IMR-90 (cell line): ENCODE data around the gene FCN1. TPM values are rescaled to one million over a fixed set of nuclear protein-coding genes. Genes with fewer than 3 reads are reported as not detected.
A peak's percentile ranks its signal among the peaks of the same experiment; 100 is the strongest.

Source experiments
- ATAC-seq: fragments of 200-7000 bp; cut with Tn5 transposase; 2 replicates; pipeline ENCODE4 v1.9.1; 2020; ENCODE audit warnings: low read depth, mild to moderate bottlenecking, moderate library complexity
- BruUV-seq: library from RNA; stranded (reverse); fragments of 400-500 nt; replicated peaks from 2 replicates; lab custom pipeline; 2021; lab: Mats Ljungman, UMichigan
- CTCF ChIA-PET: fragments of 300-600 bp; formaldehyde crosslinking; extraction: SDS; loops from one replicate; lab custom pipeline; 2021; ENCODE audit warnings: antibody characterized with exemption; lab: Yijun Ruan, JAX
- POLR2A ChIA-PET: fragments of 300-600 bp; sonication (Branson Sonifier 250); formaldehyde crosslinking; loops from one replicate; lab custom pipeline; 2022; ENCODE audit warnings: antibody characterized with exemption; ENCODE audit not compliant: unreplicated experiment; lab: Charles Lee
- DNase-seq: peaks from one replicate; pipeline ENCODE4 v3.0.0; 2013
- H2AFZ ChIP-seq: replicated peaks from 2 replicates; pipeline ENCODE3; 2013; ENCODE audit warnings: low read length, mild to moderate bottlenecking; ENCODE audit not compliant: poor library complexity
- H2AK5ac ChIP-seq: 2 replicates; pipeline ENCODE4 v1.6.1; 2013; ENCODE audit warnings: low read depth, low read length, inconsistent platforms
- H2AK9ac ChIP-seq: replicated peaks from 2 replicates; pipeline ENCODE3; 2013; ENCODE audit warnings: mild to moderate bottlenecking, low read depth, low read length, moderate library complexity; ENCODE audit not compliant: poor library complexity
- H2BK120ac ChIP-seq: 2 replicates; pipeline ENCODE4 v1.6.1; 2013; ENCODE audit warnings: low read depth, low read length, inconsistent platforms
- H2BK15ac ChIP-seq: 3 replicates; pipeline ENCODE4 v1.6.1; 2013; ENCODE audit warnings: low read depth, low read length, inconsistent platforms
- H2BK20ac ChIP-seq: 2 replicates; pipeline ENCODE4 v1.6.1; 2013; ENCODE audit warnings: low read depth, mild to moderate bottlenecking, inconsistent platforms, low read length, moderate library complexity
- H2BK5ac ChIP-seq: 2 replicates; pipeline ENCODE4 v1.6.1; 2013; ENCODE audit warnings: mild to moderate bottlenecking, low read depth, low read length, inconsistent platforms; ENCODE audit not compliant: poor library complexity, severe bottlenecking
- H3K14ac ChIP-seq: replicated peaks from 2 replicates; pipeline ENCODE4 v1.6.1; 2013; ENCODE audit warnings: low read depth, low read length, inconsistent platforms
- H3K18ac ChIP-seq: 2 replicates; pipeline ENCODE4 v1.6.1; 2013; ENCODE audit warnings: low read depth, low read length, control low read depth
- H3K23ac ChIP-seq: 2 replicates; pipeline ENCODE4 v1.6.1; 2013; ENCODE audit warnings: low read depth, low read length, inconsistent platforms
- H3K27ac ChIP-seq: 2 replicates; pipeline ENCODE4 v1.5.1; 2013; ENCODE audit warnings: mild to moderate bottlenecking, control low read depth, low read length; ENCODE audit not compliant: insufficient read depth
- H3K27me3 ChIP-seq: 2 replicates; pipeline ENCODE4 v1.6.1; 2013; ENCODE audit warnings: low read length; ENCODE audit not compliant: control insufficient read depth, insufficient read depth
- H3K36me3 ChIP-seq: 2 replicates; pipeline ENCODE4 v1.6.1; 2013; ENCODE audit warnings: low read length, mixed read lengths; ENCODE audit not compliant: control insufficient read depth, insufficient read depth
- H3K4ac ChIP-seq: 2 replicates; pipeline ENCODE4 v1.6.1; 2013; ENCODE audit warnings: low read depth, low read length, inconsistent platforms
- H3K4me1 ChIP-seq: 2 replicates; pipeline ENCODE4 v1.6.1; 2013; ENCODE audit warnings: low read length, mixed read lengths; ENCODE audit not compliant: control insufficient read depth, insufficient read depth
- H3K4me2 ChIP-seq: 2 replicates; pipeline ENCODE4 v1.6.1; 2013; ENCODE audit warnings: low read depth, mild to moderate bottlenecking, control low read depth, low read length, moderate library complexity
- H3K4me3 ChIP-seq: 2 replicates; pipeline ENCODE4 v1.5.1; 2013; ENCODE audit warnings: low read depth, mild to moderate bottlenecking, control low read depth, low read length, moderate library complexity; ENCODE audit not compliant: insufficient read depth
- H3K56ac ChIP-seq: 2 replicates; pipeline ENCODE4 v1.6.1; 2013; ENCODE audit warnings: low read length, inconsistent platforms; ENCODE audit not compliant: insufficient read depth; ENCODE audit errors: extremely low read depth
- H3K79me1 ChIP-seq, 2 experiments: 2 replicates each; pipeline ENCODE4 v1.6.1; 2013; ENCODE audit warnings: low read length in 2 of 2, inconsistent platforms in 1 of 2, low read depth in 1 of 2
- H3K9ac ChIP-seq: 2 replicates; pipeline ENCODE4 v1.6.1; 2013; ENCODE audit warnings: low read depth, low read length, control low read depth
- H3K9me1 ChIP-seq: 2 replicates; pipeline ENCODE4 v1.6.1; 2013; ENCODE audit warnings: low read length, inconsistent platforms; ENCODE audit not compliant: insufficient read depth
- H3K9me3 ChIP-seq: 2 replicates; pipeline ENCODE4 v1.6.1; 2013; ENCODE audit warnings: low read length; ENCODE audit not compliant: control insufficient read depth, insufficient read depth
- H4K20me1 ChIP-seq: 2 replicates; pipeline ENCODE4 v1.6.1; 2013; ENCODE audit warnings: low read length, inconsistent platforms; ENCODE audit not compliant: insufficient read depth
- H4K5ac ChIP-seq: 2 replicates; pipeline ENCODE4 v1.6.1; 2013; ENCODE audit warnings: mild to moderate bottlenecking, low read depth, low read length, control low read depth
- H4K8ac ChIP-seq, 2 experiments: 2 replicates each; pipeline ENCODE4 v1.6.1; 2013; ENCODE audit warnings: low read depth in 2 of 2, low read length in 2 of 2, control low read depth in 1 of 2, inconsistent platforms in 1 of 2
- H4K91ac ChIP-seq: 2 replicates; pipeline ENCODE4 v1.6.1; 2013; ENCODE audit warnings: low read depth, low read length, inconsistent platforms; ENCODE audit not compliant: insufficient read depth
- BHLHE40 ChIP-seq: fragments of 150-350 bp; IDR thresholded peaks from 2 replicates; pipeline ENCODE4 v1.6.1; 2016; ENCODE audit warnings: mild to moderate bottlenecking, low read depth, low read length
- CEBPB ChIP-seq: IDR thresholded peaks from 2 replicates; pipeline ENCODE4 v1.6.1; 2012; ENCODE audit warnings: low read depth, low read length, improper control_type of control experiment
- CHD1 ChIP-seq: IDR thresholded peaks from 2 replicates; pipeline ENCODE4 v1.6.1; 2012; ENCODE audit warnings: low read depth, low read length, improper control_type of control experiment
- FOS ChIP-seq: fragments of 150-350 bp; IDR thresholded peaks from 2 replicates; pipeline ENCODE4 v1.6.1; 2016; ENCODE audit warnings: low read depth, low read length
- MAFK ChIP-seq: IDR thresholded peaks from 2 replicates; pipeline ENCODE4 v1.6.1; 2012; ENCODE audit warnings: low read depth, low read length, improper control_type of control experiment
- MAZ ChIP-seq: IDR thresholded peaks from 2 replicates; pipeline ENCODE4 v1.6.1; 2012; ENCODE audit warnings: low read depth, mild to moderate bottlenecking, low read length, improper control_type of control experiment, moderate library complexity, borderline replicate concordance
- MXI1 ChIP-seq: IDR thresholded peaks from 2 replicates; pipeline ENCODE4 v1.6.1; 2012; ENCODE audit warnings: low read depth, mild to moderate bottlenecking, low read length, moderate library complexity, borderline replicate concordance
- POLR2A ChIP-seq: IDR thresholded peaks from 2 replicates; pipeline ENCODE4 v1.6.1; 2012; ENCODE audit warnings: mild to moderate bottlenecking, low read depth, low read length
- RAD21 ChIP-seq: IDR thresholded peaks from 2 replicates; pipeline ENCODE4 v1.6.1; 2012; ENCODE audit warnings: low read length, improper control_type of control experiment
- RCOR1 ChIP-seq: IDR thresholded peaks from 2 replicates; pipeline ENCODE4 v1.6.1; 2012; ENCODE audit warnings: mild to moderate bottlenecking, low read length, improper control_type of control experiment; ENCODE audit not compliant: insufficient replicate concordance
- RFX5 ChIP-seq: IDR thresholded peaks from 2 replicates; pipeline ENCODE4 v1.8.0; 2012; ENCODE audit warnings: low read depth, mild to moderate bottlenecking, low read length, moderate library complexity
- SMC3 ChIP-seq: fragments of 150-350 bp; IDR thresholded peaks from 2 replicates; pipeline ENCODE4 v1.6.1; 2016; ENCODE audit warnings: low read depth, mild to moderate bottlenecking, antibody characterized with exemption, low read length, moderate library complexity
- WGBS, 2 experiments: methylation state at CpG; one replicate each; pipeline versions ENCODE4 v1.1.5 to v1.1.7; 2013; ENCODE audit warnings: missing lambda C conversion rate in 2 of 2; ENCODE audit not compliant: insufficient read length in 1 of 2; ENCODE audit errors: extremely low coverage in 2 of 2; 5-methylcytosine and 5-hydroxymethylcytosine counted together
- dilution Hi-C: fragments of 300-500 bp; cut with HindIII; formaldehyde crosslinking; loops from one replicate; pipeline ENCODE4 v1.14.3; 2018; ENCODE audit warnings: low sequenced_read_pairs; ENCODE audit not compliant: unreplicated experiment
- in situ Hi-C: fragments of 300-500 bp; cut with MboI; formaldehyde crosslinking; loops from 3 replicates; pipeline ENCODE4 v1.14.3; 2019; ENCODE audit warnings: low sequenced_read_pairs, inconsistent platforms, mixed read lengths
- intact Hi-C: fragments of 100-400 bp; cut with micrococcal nuclease; formaldehyde crosslinking; loops from 2 replicates; pipeline ENCODE4 v1.10.0; 2022
- polyA plus RNA-seq, 3 experiments: library from polyadenylated mRNA; depleted of rRNA; stranded (reverse); fragments of >200 nt; gene quantifications; 2 replicates each; pipeline ENCODE4 v1.2.3, GENCODE V29; 2012; ENCODE audit warnings: low replicate concordance in 1 of 3
- total RNA-seq: library from RNA; depleted of rRNA; stranded (reverse); fragments of >200 nt; gene quantifications from 2 replicates; pipeline ENCODE4 v1.2.3, GENCODE V29; 2012
- TF ChIP-seq, protein P1 (sequence below): fragments of 150-350 bp; IDR thresholded peaks from 2 replicates; pipeline ENCODE4 v1.6.1; 2016; ENCODE audit warnings: low read depth, mild to moderate bottlenecking, low read length, moderate library complexity, borderline replicate concordance
- TF ChIP-seq, protein P2 (sequence below): conservative IDR thresholded peaks from 2 replicates; pipeline ENCODE4 v1.5.1; 2012; ENCODE audit warnings: mild to moderate bottlenecking, low read depth, low read length, improper control_type of control experiment
- TF ChIP-seq, protein P3 (sequence below): fragments of 150-350 bp; IDR thresholded peaks from 2 replicates; pipeline ENCODE4 v1.6.1; 2017; ENCODE audit warnings: mild to moderate bottlenecking, antibody characterized with exemption, low read length, low read depth

Gene FCN1
- total and polyA plus RNA-seq, 2 of the 4 experiments (the other 2 are of a cell fraction), result not detected

DNA sequence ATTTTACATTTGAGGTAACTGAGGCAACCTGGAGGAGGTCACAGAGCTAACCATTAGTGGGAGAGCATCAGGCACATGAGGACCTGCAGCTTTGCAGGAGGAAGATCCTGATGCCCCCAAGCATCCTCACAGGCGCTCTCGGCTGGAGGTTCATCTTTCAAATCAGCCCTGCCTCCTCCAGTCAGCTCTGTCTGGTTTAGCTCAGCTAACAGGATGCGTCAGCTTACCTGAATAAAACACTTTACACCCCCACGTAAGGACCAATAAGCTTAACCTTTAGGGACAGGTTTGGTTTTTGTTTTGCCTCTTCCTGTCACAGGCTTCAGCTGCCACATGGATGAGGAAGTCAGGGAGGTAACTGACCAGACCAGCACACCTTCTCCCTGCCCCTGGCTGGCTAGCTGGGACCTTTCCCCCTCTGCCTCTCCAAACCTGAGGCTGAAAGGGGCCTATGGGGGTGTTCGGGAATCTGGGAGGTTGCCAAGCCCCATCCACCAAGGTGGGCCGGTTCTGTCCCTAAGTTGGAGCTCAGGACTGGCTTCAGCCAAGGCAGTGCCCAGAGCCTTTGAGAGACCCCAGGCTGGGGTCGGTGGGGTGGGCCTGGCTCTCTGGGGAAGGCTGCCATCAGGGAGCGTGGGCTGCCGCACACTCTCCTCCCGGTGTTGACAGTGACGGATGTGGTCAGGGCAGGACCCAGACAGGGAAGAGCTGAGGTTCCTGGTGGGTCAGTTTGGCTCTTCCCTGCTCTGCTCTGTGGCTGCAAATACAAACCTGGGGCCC is 20.0 kb upstream of the FCN1 start:
- no peaks in the 10 kb centered on the region for H3K9me1 ChIP-seq
- TF ChIP-seq RCOR1, result no peak
- TF ChIP-seq POLR2A, result no peak
- TF ChIP-seq CHD1, result no peak
- TF ChIP-seq, protein P1, sequence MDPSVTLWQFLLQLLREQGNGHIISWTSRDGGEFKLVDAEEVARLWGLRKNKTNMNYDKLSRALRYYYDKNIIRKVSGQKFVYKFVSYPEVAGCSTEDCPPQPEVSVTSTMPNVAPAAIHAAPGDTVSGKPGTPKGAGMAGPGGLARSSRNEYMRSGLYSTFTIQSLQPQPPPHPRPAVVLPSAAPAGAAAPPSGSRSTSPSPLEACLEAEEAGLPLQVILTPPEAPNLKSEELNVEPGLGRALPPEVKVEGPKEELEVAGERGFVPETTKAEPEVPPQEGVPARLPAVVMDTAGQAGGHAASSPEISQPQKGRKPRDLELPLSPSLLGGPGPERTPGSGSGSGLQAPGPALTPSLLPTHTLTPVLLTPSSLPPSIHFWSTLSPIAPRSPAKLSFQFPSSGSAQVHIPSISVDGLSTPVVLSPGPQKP, result no peak
- TF ChIP-seq BHLHE40, result no peak
- no peak for TF ChIP-seq MXI1
- TF ChIP-seq RAD21, result no peak
- TF ChIP-seq MAFK, result no peak
- no peak for TF ChIP-seq SMC3
- TF ChIP-seq RFX5, result no peak
- TF ChIP-seq, protein P2, sequence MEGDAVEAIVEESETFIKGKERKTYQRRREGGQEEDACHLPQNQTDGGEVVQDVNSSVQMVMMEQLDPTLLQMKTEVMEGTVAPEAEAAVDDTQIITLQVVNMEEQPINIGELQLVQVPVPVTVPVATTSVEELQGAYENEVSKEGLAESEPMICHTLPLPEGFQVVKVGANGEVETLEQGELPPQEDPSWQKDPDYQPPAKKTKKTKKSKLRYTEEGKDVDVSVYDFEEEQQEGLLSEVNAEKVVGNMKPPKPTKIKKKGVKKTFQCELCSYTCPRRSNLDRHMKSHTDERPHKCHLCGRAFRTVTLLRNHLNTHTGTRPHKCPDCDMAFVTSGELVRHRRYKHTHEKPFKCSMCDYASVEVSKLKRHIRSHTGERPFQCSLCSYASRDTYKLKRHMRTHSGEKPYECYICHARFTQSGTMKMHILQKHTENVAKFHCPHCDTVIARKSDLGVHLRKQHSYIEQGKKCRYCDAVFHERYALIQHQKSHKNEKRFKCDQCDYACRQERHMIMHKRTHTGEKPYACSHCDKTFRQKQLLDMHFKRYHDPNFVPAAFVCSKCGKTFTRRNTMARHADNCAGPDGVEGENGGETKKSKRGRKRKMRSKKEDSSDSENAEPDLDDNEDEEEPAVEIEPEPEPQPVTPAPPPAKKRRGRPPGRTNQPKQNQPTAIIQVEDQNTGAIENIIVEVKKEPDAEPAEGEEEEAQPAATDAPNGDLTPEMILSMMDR, result no peak
- no peak for TF ChIP-seq MAZ
- no peak for TF ChIP-seq CEBPB
- TF ChIP-seq, protein P3, sequence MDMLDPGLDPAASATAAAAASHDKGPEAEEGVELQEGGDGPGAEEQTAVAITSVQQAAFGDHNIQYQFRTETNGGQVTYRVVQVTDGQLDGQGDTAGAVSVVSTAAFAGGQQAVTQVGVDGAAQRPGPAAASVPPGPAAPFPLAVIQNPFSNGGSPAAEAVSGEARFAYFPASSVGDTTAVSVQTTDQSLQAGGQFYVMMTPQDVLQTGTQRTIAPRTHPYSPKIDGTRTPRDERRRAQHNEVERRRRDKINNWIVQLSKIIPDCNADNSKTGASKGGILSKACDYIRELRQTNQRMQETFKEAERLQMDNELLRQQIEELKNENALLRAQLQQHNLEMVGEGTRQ, result no peak
- no peak for TF ChIP-seq FOS
- H3K4ac ChIP-seq, result no peak overlapping the region
- H3K4me1 ChIP-seq, result no peaks in the 10 kb centered on the region
- ATAC-seq (no peak), DNase-seq (no peak)
- no peaks in the 10 kb centered on the region for H4K20me1 ChIP-seq
- H4K8ac ChIP-seq, result no peak overlapping the region
- BruUV-seq, result no TSS peak
- no peak overlapping the region for H3K56ac ChIP-seq
- H2AFZ ChIP-seq, result peak overlapping the region; percentile 21
- no peak overlapping the region for H3K4me2 ChIP-seq
- H3K9me3 ChIP-seq, result no peaks in the 10 kb centered on the region
- no peak overlapping the region for H3K4me3 ChIP-seq
- H3K36me3 ChIP-seq, result no peaks in the 10 kb centered on the region
- dilution Hi-C loops (no loop called here), intact Hi-C loops (no loop called here), in situ Hi-C loops (no loop called here)
- ChIA-PET POLR2A (no interaction called here), CTCF (no interaction called here)
- no peak overlapping the region for H3K27ac ChIP-seq
- H4K91ac ChIP-seq, result no peak overlapping the region
- no peak overlapping the region for H4K5ac ChIP-seq
- H2BK120ac ChIP-seq, result no peak overlapping the region
- no peak overlapping the region for H2BK5ac ChIP-seq
- H2AK5ac ChIP-seq, result no peak overlapping the region
- H2BK20ac ChIP-seq, result no peak overlapping the region
- 66% methylated on average over 5 of the region's 11 CpGs; no CpG with 5 or more reads in 1 of the 2 experiments for WGBS, 2 experiments
- peaks cover 64% of the 10 kb centered on the region for H3K27me3 ChIP-seq
- no peaks in the 10 kb centered on the region for H3K79me1 ChIP-seq
- H3K18ac ChIP-seq, result no peak overlapping the region
- H3K9ac ChIP-seq, result no peak overlapping the region
- no peak overlapping the region for H2BK15ac ChIP-seq
- no peak overlapping the region for H3K23ac ChIP-seq
- no peak overlapping the region for H2AK9ac ChIP-seq
- no peak overlapping the region for H3K14ac ChIP-seq
